ENCODE measurements around the gene BLOC1S1. TPM values are rescaled to one million over a fixed set of nuclear protein-coding genes. Genes with fewer than 3 reads are reported as not detected.

The BLOC1S1 gene
- total RNA-seq, 1 experiment from 2014 or later = 165 TPM

DNA sequence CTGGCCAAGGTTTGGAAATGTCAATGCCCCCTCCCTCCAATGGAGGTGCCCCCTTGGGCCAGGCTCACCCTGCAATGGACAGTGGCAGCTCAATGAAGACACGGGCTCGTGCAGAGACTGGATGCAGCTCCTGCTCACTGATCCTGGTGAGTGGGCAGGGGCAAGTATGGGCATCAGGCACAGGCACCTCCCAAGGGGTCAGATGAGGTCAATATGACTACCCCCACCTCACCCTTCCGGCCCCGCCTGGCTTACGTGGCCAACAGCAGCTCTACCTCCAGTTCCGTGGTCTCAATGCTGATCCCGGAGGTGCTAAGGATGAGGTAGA is 21.7 kb upstream of the BLOC1S1 start:
- DNase-seq (ENCODE audit: low spot score) = no peak

DNA sequence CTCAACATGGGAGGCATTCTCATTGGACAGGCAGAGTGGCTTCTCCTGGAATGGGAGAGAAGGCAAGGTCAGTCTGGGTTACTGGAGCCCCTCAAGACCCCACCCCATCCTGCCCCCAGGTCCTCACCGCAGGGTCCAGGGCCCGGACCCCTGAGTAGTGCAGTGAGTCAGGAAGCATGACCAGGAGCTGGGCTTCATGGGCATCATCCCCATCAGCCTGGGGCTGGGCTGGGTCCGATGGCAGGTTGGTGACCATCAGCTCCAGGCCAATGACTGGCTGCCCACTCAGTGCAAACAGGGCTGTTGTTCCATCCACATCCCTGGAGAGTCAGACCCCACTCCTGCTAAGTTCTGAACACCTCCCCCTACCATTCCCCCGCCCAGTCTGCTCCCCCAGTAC is 21.2 kb upstream of the BLOC1S1 start:
- DNase-seq (ENCODE audit: low spot score) = no peak

DNA sequence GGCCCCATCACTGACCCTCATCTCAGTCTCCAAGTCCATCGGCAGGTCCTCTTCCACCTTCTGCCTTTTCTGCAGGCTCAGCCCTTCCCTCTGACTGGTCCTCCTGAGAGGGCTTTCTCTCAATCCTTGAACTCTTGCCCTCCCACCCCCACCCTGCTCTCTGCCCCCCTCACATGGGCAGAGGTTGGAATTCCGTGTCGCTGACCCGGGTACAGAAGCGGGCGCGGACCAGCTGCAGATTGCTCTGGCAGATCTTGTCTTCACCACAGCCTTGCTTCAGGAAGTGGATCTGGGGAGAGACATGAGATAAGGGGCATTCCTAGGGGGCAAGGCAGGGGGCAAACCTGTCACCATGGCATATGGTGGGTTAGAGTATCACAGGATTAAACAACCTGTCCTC is 20.5 kb upstream of the BLOC1S1 start:
- DNase-seq (ENCODE audit: low spot score) = no peak

DNA sequence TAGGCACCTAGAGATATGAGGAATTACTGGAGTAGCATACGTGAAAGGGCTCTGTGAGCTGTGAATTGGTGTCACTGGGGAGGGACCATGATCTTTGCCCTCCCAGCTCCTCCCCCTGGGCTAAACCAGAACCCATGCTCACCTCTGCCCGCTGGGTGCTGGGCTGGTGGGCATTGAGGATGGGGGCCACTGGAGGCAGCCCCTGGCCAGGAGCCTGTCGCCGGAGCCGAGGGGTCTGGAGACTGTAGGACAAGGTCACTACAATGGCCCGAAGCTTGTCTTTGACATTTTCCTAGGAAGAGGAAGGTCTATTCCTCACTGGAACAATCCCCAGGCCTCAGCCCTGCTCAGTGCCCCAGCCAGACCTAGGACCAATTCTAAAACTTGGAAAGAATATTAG is 19.7 kb upstream of the BLOC1S1 start:
- DNase-seq (ENCODE audit: low spot score) = no peak

GRCh38 chr12:55696796-55697462 is 18.9 kb upstream of the BLOC1S1 start:
- no peak for DNase-seq (ENCODE audit: low spot score)

DNA sequence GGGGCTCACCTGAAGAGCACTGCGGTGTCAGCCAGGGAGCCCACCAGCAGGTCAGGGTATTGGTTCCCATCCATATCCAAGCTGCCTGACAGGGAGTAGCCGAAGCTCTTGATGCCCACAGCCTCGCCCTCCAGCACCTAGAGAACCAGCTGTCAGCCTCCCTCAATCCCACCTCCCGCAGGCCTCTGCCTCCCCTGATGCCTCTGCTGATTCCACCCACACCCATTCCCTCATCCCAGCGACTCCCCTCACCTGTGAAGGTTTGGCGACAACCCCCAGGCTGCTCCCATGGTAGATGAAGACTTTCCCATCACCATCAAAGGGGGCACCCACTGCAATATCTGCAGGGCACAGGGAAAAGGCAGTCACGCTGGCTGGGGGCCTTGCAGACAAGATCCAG is 18.2 kb upstream of the BLOC1S1 start:
- no peak for DNase-seq (ENCODE audit: low spot score)

DNA sequence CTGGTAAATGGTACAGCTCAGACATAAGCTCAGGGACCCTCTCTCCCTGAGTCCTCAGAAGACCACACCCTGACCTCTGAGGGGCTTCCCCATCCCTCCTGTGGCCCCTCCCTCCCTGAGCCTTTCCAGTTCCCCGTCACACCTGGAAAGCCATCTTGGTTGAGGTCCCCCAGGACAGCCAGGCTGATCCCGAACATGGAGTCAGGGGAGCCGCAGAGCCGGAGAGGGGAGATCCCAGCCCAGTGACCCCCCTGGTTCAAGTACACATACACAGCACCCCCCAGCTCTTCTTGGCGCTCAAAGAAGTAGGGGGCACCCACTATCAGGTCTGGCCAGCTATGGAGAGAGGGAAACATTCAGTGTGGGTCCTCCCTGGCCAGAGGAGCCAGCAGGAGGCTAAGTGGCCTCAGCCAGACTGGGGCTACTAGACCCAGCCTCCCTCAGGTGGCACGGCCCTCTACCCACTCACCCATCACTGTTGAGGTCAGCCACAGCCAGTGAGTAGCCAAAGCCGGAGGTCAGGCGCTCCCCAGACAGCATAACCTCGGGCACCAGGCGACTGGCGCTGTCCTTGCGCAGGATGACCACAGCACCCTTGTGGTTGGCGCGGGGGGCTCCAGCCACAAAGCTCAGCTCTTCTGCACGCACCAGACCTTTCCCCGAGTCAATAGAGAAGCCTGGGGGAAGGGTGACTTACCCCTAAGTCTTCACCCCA is 17.4 kb upstream of the BLOC1S1 start:
- DNase-seq (ENCODE audit: low spot score) = no peak

- no peak for DNase-seq (ENCODE audit: low spot score)
These were observed 16.9 kb upstream of the BLOC1S1 start for GRCh38 chr12:55698965-55699364.

- DNase-seq (ENCODE audit: low spot score) = no peak
These were observed 16.3 kb upstream of the BLOC1S1 start for GRCh38 chr12:55699471-55700055.

GRCh38 chr12:55700255-55701018 is 15.4 kb upstream of the BLOC1S1 start:
- no peak for DNase-seq (ENCODE audit: low spot score)

- no peak for DNase-seq (ENCODE audit: low spot score)
These were observed 13.0 kb upstream of the BLOC1S1 start for GRCh38 chr12:55702861-55703260.

DNA sequence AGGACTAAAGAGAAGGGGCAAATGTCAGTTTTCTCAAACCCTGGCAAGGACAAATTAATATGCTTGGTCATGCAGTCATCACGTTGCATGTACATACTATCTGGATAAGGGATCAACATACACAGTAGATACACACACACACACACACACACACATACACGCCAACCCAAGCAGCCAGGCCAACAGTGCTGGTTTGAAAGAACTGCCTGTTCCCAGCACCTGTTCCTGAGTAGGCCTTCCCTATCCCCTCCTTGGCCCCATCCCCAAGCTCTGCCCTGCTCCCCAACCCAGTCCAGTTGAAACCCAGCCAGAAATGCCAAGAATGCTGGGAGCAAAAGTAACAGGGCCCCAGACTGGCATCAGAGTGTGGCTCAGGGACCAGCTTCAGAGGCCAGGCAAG is 12.6 kb upstream of the BLOC1S1 start:
- DNase-seq (ENCODE audit: low spot score) = no peak

- DNase-seq (ENCODE audit: low spot score) = no peak
These were observed 11.7 kb upstream of the BLOC1S1 start for GRCh38 chr12:55703901-55704761.

GRCh38 chr12:55704824-55705718 is 10.8 kb upstream of the BLOC1S1 start:
- no peak for DNase-seq (ENCODE audit: low spot score)

DNA sequence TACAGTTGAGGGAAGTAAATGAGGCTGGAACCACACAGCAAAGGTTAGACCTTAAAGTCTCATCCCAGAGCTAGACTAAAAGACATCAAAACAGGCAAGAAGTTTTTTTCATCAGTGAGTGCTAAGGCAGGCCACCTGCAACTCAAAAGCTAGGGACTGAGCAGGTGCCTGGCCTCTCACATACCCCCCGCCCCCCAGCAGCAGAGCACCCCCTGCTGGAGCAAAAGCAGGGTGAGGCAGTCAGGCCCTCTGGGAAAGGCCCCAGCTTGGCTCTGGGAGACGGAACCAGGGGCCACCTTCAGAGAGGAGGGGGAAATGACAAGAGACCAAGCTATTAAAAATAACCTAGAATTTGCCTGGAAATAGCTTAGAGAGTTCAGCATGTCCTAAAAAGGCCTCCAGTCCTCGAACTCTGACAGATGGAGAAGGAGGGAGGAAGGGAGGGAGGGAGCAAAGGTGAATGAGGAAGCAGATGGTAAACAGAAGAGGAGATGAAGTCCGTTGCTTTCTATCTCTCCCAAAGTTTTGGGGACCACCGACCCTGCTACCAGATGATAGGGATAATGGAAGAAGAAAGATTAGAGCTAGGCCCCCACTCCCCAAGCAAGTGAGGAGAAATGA is 10.0 kb upstream of the BLOC1S1 start:
- no peak for DNase-seq (ENCODE audit: low spot score)

DNA sequence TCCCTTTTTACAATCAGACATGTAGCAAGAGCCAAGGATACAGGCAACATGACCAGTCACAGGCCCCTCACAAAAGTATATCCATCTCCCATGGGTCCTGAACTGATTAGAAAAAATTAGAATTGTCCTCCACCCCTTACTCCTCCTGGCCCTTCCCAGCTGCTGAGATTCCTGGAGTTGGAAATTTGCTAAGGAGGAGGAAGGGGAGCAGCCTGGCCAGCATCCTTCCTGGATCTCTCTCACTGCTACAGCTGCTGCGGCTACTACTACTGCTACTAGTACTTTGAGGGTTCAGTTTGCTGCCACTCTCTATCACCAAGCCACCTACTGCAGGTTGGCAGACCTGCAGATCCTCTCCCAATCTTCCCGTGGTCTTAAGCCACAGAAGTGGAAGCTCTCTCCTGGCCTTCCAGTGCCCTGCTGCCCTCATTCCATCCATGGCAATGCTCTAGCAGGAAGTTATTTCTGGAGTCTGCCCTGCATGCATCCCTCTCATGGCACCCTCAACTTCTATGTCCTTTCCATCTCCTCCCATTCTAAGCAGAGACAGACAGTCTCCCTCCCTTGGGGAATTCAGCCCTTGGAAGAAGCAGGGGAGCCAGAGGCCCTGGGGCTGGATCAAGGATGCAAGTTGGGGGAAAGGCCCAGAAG is 9.2 kb upstream of the BLOC1S1 start:
- DNase-seq (ENCODE audit: low spot score) = no peak

- DNase-seq (ENCODE audit: low spot score) = no peak
These were observed 8.6 kb upstream of the BLOC1S1 start for GRCh38 chr12:55707219-55707671.

DNA sequence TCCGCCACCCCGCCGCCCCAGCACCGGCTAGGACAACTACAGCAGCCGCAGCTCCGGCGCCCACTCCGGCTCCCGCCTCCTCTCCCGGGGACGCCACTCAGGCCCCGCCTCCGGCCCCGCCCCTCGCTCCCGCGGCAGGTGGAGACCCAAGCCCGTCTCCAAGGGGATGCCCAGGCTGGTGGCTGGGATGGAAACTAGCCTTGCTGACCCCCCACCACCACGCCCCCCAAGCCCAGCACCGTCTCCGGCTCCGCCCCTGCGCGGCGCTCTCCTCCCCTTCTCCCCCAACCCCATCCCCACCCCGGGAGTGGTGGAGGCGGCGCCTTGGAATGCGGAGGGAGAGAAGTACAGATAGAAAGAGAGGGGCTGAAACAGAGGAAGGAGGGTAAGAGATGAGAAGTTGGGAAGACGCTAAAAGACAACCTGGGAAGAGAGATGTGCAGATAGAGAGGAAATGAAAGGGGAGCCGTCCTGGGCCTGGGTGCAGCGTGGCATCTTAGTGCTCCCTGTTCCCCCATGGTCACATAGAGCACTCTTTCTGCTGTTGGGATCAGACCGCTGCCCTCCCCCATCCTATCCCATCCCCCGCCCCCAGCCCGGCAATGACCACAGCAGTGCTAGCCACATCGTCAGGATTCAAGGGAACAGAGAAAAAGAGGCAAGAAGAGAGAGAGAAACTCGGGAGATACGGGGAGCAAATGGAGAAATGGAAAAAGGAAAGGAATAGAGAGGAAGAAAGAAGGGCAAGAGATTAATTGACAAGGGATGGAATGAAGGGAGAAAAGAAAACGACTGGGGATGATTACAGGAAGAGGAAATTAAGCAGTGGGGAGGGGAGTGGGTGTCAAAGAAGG is 7.8 kb upstream of the BLOC1S1 start, which contains the start of gene ITGA7:
TSS of gene ITGA7 (minus strand) at position 64 of the 854 bp plus-strand sequence. CDS start 222 bp downstream, outside the sequence.
- DNase-seq (ENCODE audit: low spot score) = no peak

Measured in HT-29 (cell line).